NT2/D1 (cell line): ENCODE data around the gene SERPINF2.

ENCODE experiments used
- SUZ12 ChIP-seq: IDR thresholded peaks from 2 replicates; pipeline ENCODE4 v1.6.1; 2011; ENCODE audit not compliant: insufficient read length, insufficient read depth; ENCODE audit errors: extremely low read depth
- YY1 ChIP-seq: IDR thresholded peaks from 2 replicates; pipeline ENCODE4 v1.6.1; 2011; ENCODE audit not compliant: insufficient read length, insufficient read depth
- ZNF274 ChIP-seq: IDR thresholded peaks from 2 replicates; pipeline ENCODE4 v1.6.1; 2011; ENCODE audit warnings: mild to moderate bottlenecking, low read depth, low read length

DNA sequence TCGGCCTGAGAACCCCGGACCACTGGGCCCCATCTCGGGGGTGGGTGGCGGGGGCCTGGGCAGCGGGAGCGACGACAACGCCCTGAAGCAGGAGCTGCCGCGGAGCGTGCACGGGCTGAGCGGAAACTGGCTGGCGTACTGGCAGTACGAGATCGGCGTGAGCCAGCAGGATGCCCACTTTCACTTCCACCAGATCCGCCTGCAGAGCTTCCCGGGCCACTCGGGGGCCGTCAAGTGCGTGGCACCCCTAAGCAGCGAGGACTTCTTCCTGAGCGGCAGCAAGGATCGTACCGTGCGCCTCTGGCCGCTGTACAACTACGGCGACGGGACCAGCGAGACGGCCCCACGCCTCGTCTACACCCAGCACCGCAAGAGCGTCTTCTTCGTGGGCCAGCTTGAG, 8.9 kb upstream of the SERPINF2 start:
- TF ChIP-seq YY1 (no peak), ZNF274 (no peak), SUZ12 (no peak)
